HCT116 (cell line): Measurements from ENCODE around the gene DACT1. TPM values are rescaled to one million over a fixed set of nuclear protein-coding genes. Genes with fewer than 3 reads are reported as not detected.

Source experiments
- ATAC-seq: fragments of 200-7000 bp; cut with Tn5 transposase; 2 replicates; pipeline ENCODE4 v1.9.1; 2020; ENCODE audit warnings: mild to moderate bottlenecking, moderate library complexity
- BruUV-seq: library from RNA; stranded (reverse); fragments of 400-500 nt; replicated peaks from 2 replicates; lab custom pipeline; 2021; lab: Mats Ljungman, UMichigan
- CTCF ChIA-PET: fragments of 300-600 bp; sonication (Branson Sonifier 250); formaldehyde crosslinking; loops from one replicate; lab custom pipeline; 2021; ENCODE audit warnings: antibody characterized with exemption; lab: Charles Lee
- POLR2A ChIA-PET: fragments of 300-600, 350-600 bp; sonication (Branson Sonifier 250); formaldehyde crosslinking; loops from one replicate; lab custom pipeline; 2021; ENCODE audit warnings: antibody characterized with exemption; lab: Charles Lee
- RAD21 ChIA-PET, 2 experiments: fragments of 300-600 bp; sonication (Branson Sonifier 250); formaldehyde crosslinking; loops; one replicate each; lab custom pipeline; 2023; ENCODE audit warnings: low total read pairs in 2 of 2; ENCODE audit not compliant: uncharacterized antibody in 2 of 2, unreplicated experiment in 2 of 2, low non-redundant PET in 1 of 2; lab: Charles Lee
- DNase-seq: peaks from one replicate; pipeline ENCODE4 v3.0.0-alpha.2; 2010; ENCODE audit warnings: low read depth, low spot score
- H2AFZ ChIP-seq: fragments of 200-600 bp; shearing (Covaris generic), sonication (generic); 2 replicates; pipeline ENCODE4 v1.6.1; 2017; ENCODE audit warnings: low read depth, mixed run types, mixed read lengths, antibody characterized with exemption, low read length; ENCODE audit not compliant: poor library complexity, severe bottlenecking
- H3K27ac ChIP-seq: 2 replicates; pipeline ENCODE4 v1.5.1; 2012; ENCODE audit warnings: low read depth, low read length
- H3K27me3 ChIP-seq: fragments of 200-600 bp; sonication (generic); 2 replicates; pipeline ENCODE4 v1.6.1; 2016; ENCODE audit warnings: mixed run types, low read length, mixed read lengths; ENCODE audit not compliant: insufficient read depth
- H3K36me3 ChIP-seq, 2 experiments: fragments of 200-500 bp in 1 of 2; fragments of 200-600 bp in 1 of 2; sonication (Bioruptor generic) in 1 of 2; sonication (generic) in 1 of 2; 2 replicates each; pipeline versions ENCODE4 v1.5.1 to v1.6.1; 2014 to 2016; ENCODE audit warnings: low read length in 2 of 2, inconsistent platforms in 1 of 2, mixed read lengths in 1 of 2, mixed run types in 1 of 2; ENCODE audit not compliant: insufficient read depth in 2 of 2, control insufficient read depth in 1 of 2
- H3K4me1 ChIP-seq, 2 experiments: fragments of 200-600 bp in 1 of 2; sonication (generic) in 1 of 2; 2 replicates each; pipeline versions ENCODE4 v1.5.1 to v1.6.1; 2012 to 2017; ENCODE audit warnings: low read length in 2 of 2, inconsistent platforms in 1 of 2, mild to moderate bottlenecking in 1 of 2, mixed read lengths in 1 of 2, mixed run types in 1 of 2, moderate library complexity in 1 of 2; ENCODE audit not compliant: insufficient read depth in 2 of 2, control insufficient read depth in 1 of 2
- H3K4me2 ChIP-seq: fragments of 200-600 bp; sonication (generic); 2 replicates; pipeline ENCODE4 v1.6.1; 2017; ENCODE audit warnings: mixed run types, low read length, mixed read lengths
- H3K4me3 ChIP-seq, 2 experiments: fragments of 200-600 bp in 1 of 2; sonication (generic) in 1 of 2; replicated peaks in 1 of 2; 2 replicates each; pipeline ENCODE4 v1.5.1; 2011 to 2016; ENCODE audit warnings: low read length in 2 of 2, control low read depth in 1 of 2, low read depth in 1 of 2, mild to moderate bottlenecking in 1 of 2, mixed read lengths in 1 of 2, mixed run types in 1 of 2
- H3K79me2 ChIP-seq: fragments of 200-600 bp; sonication (generic); 2 replicates; pipeline ENCODE4 v1.6.1; 2017; ENCODE audit warnings: mild to moderate bottlenecking, mixed run types, low read length, moderate library complexity, mixed read lengths; ENCODE audit not compliant: insufficient read depth
- H3K9ac ChIP-seq: fragments of 200-600 bp; sonication (generic); 2 replicates; pipeline ENCODE4 v1.6.1; 2016; ENCODE audit warnings: low read length, mixed read lengths
- H3K9me2 ChIP-seq: fragments of 200-600 bp; sonication (generic), shearing (Covaris generic); 2 replicates; pipeline ENCODE4 v1.6.1; 2017; ENCODE audit warnings: mixed run types, mild to moderate bottlenecking, moderate library complexity; ENCODE audit not compliant: insufficient read depth
- H3K9me3 ChIP-seq, 2 experiments: fragments of 200-500 bp in 1 of 2; fragments of 200-600 bp in 1 of 2; sonication (Bioruptor generic) in 1 of 2; sonication (generic) in 1 of 2; 2 replicates each; pipeline ENCODE4 v1.6.1; 2014 to 2017; ENCODE audit warnings: low read length in 2 of 2, mixed read lengths in 2 of 2, inconsistent platforms in 1 of 2, low read depth in 1 of 2, mild to moderate bottlenecking in 1 of 2, mixed run types in 1 of 2, moderate library complexity in 1 of 2; ENCODE audit not compliant: control insufficient read depth in 1 of 2, insufficient read depth in 1 of 2
- H4K20me1 ChIP-seq: fragments of 200-600 bp; sonication (generic), shearing (Covaris generic); 2 replicates; pipeline ENCODE4 v1.6.1; 2017; ENCODE audit warnings: mixed run types, mild to moderate bottlenecking, moderate library complexity; ENCODE audit not compliant: insufficient read depth
- ATF3 ChIP-seq: IDR thresholded peaks from 2 replicates; pipeline ENCODE4 v1.6.1; 2012
- CBX3 ChIP-seq: IDR thresholded peaks from 2 replicates; pipeline ENCODE4 v1.6.1; 2012; ENCODE audit warnings: low read depth
- CEBPB ChIP-seq: IDR thresholded peaks from 2 replicates; pipeline ENCODE4 v1.6.1; 2012; ENCODE audit warnings: low read depth
- EGR1 ChIP-seq: IDR thresholded peaks from 2 replicates; pipeline ENCODE4 v1.6.1; 2012; ENCODE audit warnings: low read depth
- ELF1 ChIP-seq: IDR thresholded peaks from 2 replicates; pipeline ENCODE4 v1.6.1; 2012; ENCODE audit warnings: low read depth, borderline replicate concordance
- EZH2 ChIP-seq: fragments of 200-600 bp; sonication (generic); IDR thresholded peaks from 2 replicates; pipeline ENCODE4 v1.6.1; 2017; ENCODE audit warnings: antibody characterized with exemption, mixed run types
- EZH2phosphoT487 ChIP-seq: fragments of 200-600 bp; IDR thresholded peaks from 2 replicates; pipeline ENCODE4 v1.6.1; 2018; ENCODE audit warnings: antibody characterized with exemption, borderline replicate concordance
- FOSL1 ChIP-seq: IDR thresholded peaks from 2 replicates; pipeline ENCODE4 v1.6.1; 2012; ENCODE audit warnings: low read depth
- JUND ChIP-seq: IDR thresholded peaks from 2 replicates; pipeline ENCODE4 v1.6.1; 2012
- MAX ChIP-seq: IDR thresholded peaks from 2 replicates; pipeline ENCODE4 v1.6.1; 2012
- POLR2A ChIP-seq: IDR thresholded peaks from 2 replicates; pipeline ENCODE4 v1.7.0; 2011; ENCODE audit warnings: borderline replicate concordance; ENCODE audit not compliant: insufficient read depth, insufficient read length; ENCODE audit errors: extremely low read depth
- POLR2AphosphoS5 ChIP-seq: IDR thresholded peaks from 2 replicates; pipeline ENCODE4 v1.6.1; 2011; ENCODE audit warnings: mild to moderate bottlenecking, low read depth, low read length, moderate library complexity
- RAD21 ChIP-seq: IDR thresholded peaks from 2 replicates; pipeline ENCODE4 v1.6.1; 2012; ENCODE audit warnings: low read depth, mild to moderate bottlenecking
- REST ChIP-seq: IDR thresholded peaks from 2 replicates; pipeline ENCODE4 v1.6.1; 2012; ENCODE audit warnings: low read depth
- SIN3A ChIP-seq: IDR thresholded peaks from 2 replicates; pipeline ENCODE4 v1.6.1; 2012; ENCODE audit warnings: low read depth
- SP1 ChIP-seq: IDR thresholded peaks from 2 replicates; pipeline ENCODE4 v1.6.1; 2012; ENCODE audit warnings: low read depth
- SRF ChIP-seq: IDR thresholded peaks from 2 replicates; pipeline ENCODE4 v1.6.1; 2012; ENCODE audit warnings: low read depth
- TCF7L2 ChIP-seq: IDR thresholded peaks from 2 replicates; pipeline ENCODE4 v1.7.0; 2011; ENCODE audit warnings: borderline replicate concordance, inconsistent platforms; ENCODE audit not compliant: insufficient read depth, insufficient read length; ENCODE audit errors: extremely low read depth
- YY1 ChIP-seq: IDR thresholded peaks from 2 replicates; pipeline ENCODE4 v1.6.1; 2011; ENCODE audit warnings: low read length, low read depth, moderate library complexity, mild to moderate bottlenecking; ENCODE audit not compliant: insufficient replicate concordance; ENCODE audit errors: extremely low read depth
- ZBTB33 ChIP-seq: IDR thresholded peaks from 2 replicates; pipeline ENCODE4 v1.6.1; 2011; ENCODE audit warnings: mild to moderate bottlenecking, low read length, moderate library complexity; ENCODE audit not compliant: insufficient replicate concordance; ENCODE audit errors: extremely low read depth
- ZFX ChIP-seq: fragments of 450-650 bp; IDR thresholded peaks from 2 replicates; pipeline ENCODE4 v1.6.1; 2017
- ZNF274 ChIP-seq: fragments of 200-500 bp; sonication (Bioruptor generic); IDR thresholded peaks from 2 replicates; pipeline ENCODE4 v1.6.1; 2014; ENCODE audit warnings: mild to moderate bottlenecking, low read depth, low read length, inconsistent platforms
- intact Hi-C: fragments of 100-400 bp; cut with micrococcal nuclease; formaldehyde crosslinking; loops from 2 replicates; pipeline ENCODE4 v1.10.0; 2022
- total RNA-seq: library from RNA; stranded (reverse); gene quantifications from one replicate; pipeline ENCODE4 v1.2.1, GENCODE V29; 2021; ENCODE audit not compliant: unreplicated experiment

The DACT1 gene
- total RNA-seq, 1 experiment from 2014 or later, result 1.6 TPM

- TF ChIP-seq REST (no peak), CBX3 (no peak), ATF3 (no peak), ZNF274 (no peak), ZFX (no peak), POLR2AphosphoS5 (no peak)
Observed at GRCh38 chr14:58656671-58657411, 19.1 kb downstream of the DACT1 start (continued).

GRCh38 chr14:58659061-58659460 lies 21.3 kb downstream of the DACT1 start:
- no peaks in the 10 kb centered on the region for H3K4me1 ChIP-seq
- CTCF ChIA-PET, result no interaction called here
- H3K9ac ChIP-seq, result no peak overlapping the region
- no TSS peak for BruUV-seq
- H3K4me3 ChIP-seq, result no peak overlapping the region
- H3K27me3 ChIP-seq, result no peaks in the 10 kb centered on the region
- RAD21 ChIA-PET, result no interaction called here
- no peaks in the 10 kb centered on the region for H3K36me3 ChIP-seq
- no peak overlapping the region for H2AFZ ChIP-seq
- no peak overlapping the region for H3K4me2 ChIP-seq
- no peak for ATAC-seq
- POLR2A ChIA-PET, result no interaction called here
- H3K9me2 ChIP-seq, result no peaks in the 10 kb centered on the region
- H3K9me3 ChIP-seq, result no peaks in the 10 kb centered on the region
- DNase-seq, result no peak
- intact Hi-C loops, result no loop called here
- H3K79me2 ChIP-seq, result no peaks in the 10 kb centered on the region
- no peaks in the 10 kb centered on the region for H4K20me1 ChIP-seq
- no peak overlapping the region for H3K27ac ChIP-seq
- no peak for TF ChIP-seq EZH2phosphoT487
- TF ChIP-seq POLR2A, result no peak
- no peak for TF ChIP-seq ZBTB33
- no peak for TF ChIP-seq EGR1
- no peak for TF ChIP-seq SIN3A
- no peak for TF ChIP-seq JUND
- no peak for TF ChIP-seq POLR2AphosphoS5
- no peak for TF ChIP-seq TCF7L2
- TF ChIP-seq RAD21, result no peak
- no peak for TF ChIP-seq ELF1
- TF ChIP-seq CEBPB, result no peak
- TF ChIP-seq SRF, result no peak
- no peak for TF ChIP-seq EZH2
- no peak for TF ChIP-seq SP1
- TF ChIP-seq CBX3, result no peak
- TF ChIP-seq ZNF274, result no peak
- TF ChIP-seq FOSL1, result no peak
- no peak for TF ChIP-seq MAX
- TF ChIP-seq YY1, result no peak
